Cortex of kidney (tissue), 1 donor: ENCODE data around the gene IL1RAPL2.
"Not testable (repeated sequence)": the region's sequence is repeated elsewhere in the genome, so short reads cannot be mapped to it uniquely, and the experiment has no call there.

Experiments
- DNase-seq: peaks from one replicate; lab custom pipeline; 2025; lab: John Stamatoyannopoulos, UW

IL1RAPL2 gene

GRCh38 chrX:104854188-104854587 lies 288.2 kb downstream of the IL1RAPL2 start:
- DNase-seq, result no peak

- no peak for DNase-seq
Measured at GRCh38 chrX:104854790-104855340, 288.9 kb downstream of the IL1RAPL2 start.

- no peak for DNase-seq
Measured at GRCh38 chrX:104863466-104863865, 297.5 kb downstream of the IL1RAPL2 start.

- no peak for DNase-seq
Measured at GRCh38 chrX:104864296-104864695, 298.3 kb downstream of the IL1RAPL2 start.

- DNase-seq, result no peak
Measured at GRCh38 chrX:104877504-104877903, 311.5 kb downstream of the IL1RAPL2 start.

- DNase-seq, result no peak
Measured at GRCh38 chrX:104902070-104902469, 336.1 kb downstream of the IL1RAPL2 start.

GRCh38 chrX:104909694-104910093 lies 343.7 kb downstream of the IL1RAPL2 start:
- DNase-seq, result not testable (repeated sequence)

- no peak for DNase-seq
Measured at GRCh38 chrX:104913348-104913747, 347.3 kb downstream of the IL1RAPL2 start.

- DNase-seq, result not testable (repeated sequence)
Measured at GRCh38 chrX:104914686-104915085, 348.7 kb downstream of the IL1RAPL2 start.

- DNase-seq, result no peak
Measured at GRCh38 chrX:104918122-104918521, 352.1 kb downstream of the IL1RAPL2 start.

- DNase-seq, result no peak
Measured at GRCh38 chrX:104921584-104922205, 355.7 kb downstream of the IL1RAPL2 start.

- no peak for DNase-seq
Measured at GRCh38 chrX:104922206-104922621, 356.2 kb downstream of the IL1RAPL2 start.

GRCh38 chrX:104929324-104929723 lies 363.3 kb downstream of the IL1RAPL2 start:
- no peak for DNase-seq

- DNase-seq, result no peak
Measured at GRCh38 chrX:104935581-104935980, 369.6 kb downstream of the IL1RAPL2 start.

GRCh38 chrX:104953251-104953650 lies 387.3 kb downstream of the IL1RAPL2 start:
- DNase-seq, result no peak

GRCh38 chrX:104961926-104962325 lies 395.9 kb downstream of the IL1RAPL2 start:
- no peak for DNase-seq

GRCh38 chrX:104968241-104968640 lies 402.2 kb downstream of the IL1RAPL2 start:
- no peak for DNase-seq

- no peak for DNase-seq
Measured at GRCh38 chrX:104972737-104973136, 406.7 kb downstream of the IL1RAPL2 start.

GRCh38 chrX:104987063-104987462 lies 421.1 kb downstream of the IL1RAPL2 start:
- DNase-seq, result no peak

GRCh38 chrX:104988038-104988437 lies 422.0 kb downstream of the IL1RAPL2 start:
- DNase-seq, result no peak

- DNase-seq, result no peak
Measured at GRCh38 chrX:104995546-104995945, 429.5 kb downstream of the IL1RAPL2 start.

- DNase-seq, result no peak
Measured at GRCh38 chrX:105006103-105006502, 440.1 kb downstream of the IL1RAPL2 start.

GRCh38 chrX:105006996-105007395 lies 441.0 kb downstream of the IL1RAPL2 start:
- no peak for DNase-seq

- DNase-seq, result no peak
Measured at GRCh38 chrX:105013719-105014118, 447.7 kb downstream of the IL1RAPL2 start.
